K562 treated with DMSO at 1 percent for 12 hours (cell line): ENCODE data around the gene CDHR3. TPM values are rescaled to one million over a fixed set of nuclear protein-coding genes. Genes with fewer than 3 reads are reported as not detected.

Source experiments
- total RNA-seq: library from RNA; unstranded; fragments of 300-600 nt; gene quantifications from 2 replicates; pipeline ENCODE4 v1.2.3, GENCODE V29; 2022; ENCODE audit not compliant: insufficient read depth

Gene CDHR3
- not detected in 2 replicates for total RNA-seq

GRCh38 chr7:105963038-105963667, at the start of gene CDHR3:
CDHR3 (plus strand) TSS chr7:105963264; CDS start chr7:105963319, 55 bp downstream.

Other genes starting within 250 kb of the CDHR3 start
- gene ATXN7L1, start 86.7 kb upstream of the CDHR3 start, total RNA-seq: 0.23 and 4.6 TPM in 2 replicates
- gene SYPL1, start 149.0 kb downstream of the CDHR3 start, total RNA-seq: 45.2 and 86.0 TPM in 2 replicates